Thyroid gland (tissue), 4 donors: ENCODE measurements around the gene UBE2F. TPM values are rescaled to one million over a fixed set of nuclear protein-coding genes. Genes with fewer than 3 reads are reported as not detected.
"Not testable (repeated sequence)": the region's sequence is repeated elsewhere in the genome, so short reads cannot be mapped to it uniquely, and the experiment has no call there.

Experiments used
- DNase-seq, 2 donors: peaks; one replicate each; pipeline ENCODE4 v3.0.0-alpha.2; 2019
- H3K27ac ChIP-seq, 3 donors: fragments of 200-600 bp; sonication (generic); 1 replicate in 2 of 3; 2 replicates in 1 of 3; pipeline ENCODE4 v1.5.1; 2016 to 2019; ENCODE audit warnings: mild to moderate bottlenecking in 1 of 3, moderate library complexity in 1 of 3
- H3K27me3 ChIP-seq: fragments of 200-600 bp; sonication (generic); one replicate; pipeline ENCODE4 v1.5.1; 2019
- H3K36me3 ChIP-seq, 2 donors: fragments of 200-600 bp; sonication (generic); one replicate each; pipeline ENCODE4 v1.5.1; 2016 to 2019
- H3K4me1 ChIP-seq, 2 donors: fragments of 200-600 bp; sonication (generic); one replicate each; pipeline ENCODE4 v1.5.1; 2017 to 2019
- H3K4me3 ChIP-seq, 3 donors: fragments of 200-600 bp; sonication (generic); replicated peaks in 1 of 3; 1 replicate in 2 of 3; 2 replicates in 1 of 3; pipeline ENCODE4 v1.5.1; 2016; ENCODE audit warnings: mild to moderate bottlenecking in 1 of 3
- H3K9me3 ChIP-seq: fragments of 200-600 bp; sonication (generic); one replicate; pipeline ENCODE4 v1.5.1; 2017
- CTCF ChIP-seq, 6 experiments: fragments of 200-600 bp in 3 of 6; fragments of 450-650 bp in 3 of 6; sonication (generic) in 3 of 6; IDR thresholded peaks; one replicate each; pipeline ENCODE4 v1.5.1; 2016 to 2019; ENCODE audit warnings: antibody characterized with exemption in 6 of 6, mild to moderate bottlenecking in 2 of 6, inconsistent platforms in 1 of 6, moderate library complexity in 1 of 6
- POLR2A ChIP-seq, 2 donors: fragments of 450-650 bp; IDR thresholded peaks; one replicate each; pipeline ENCODE4 v1.6.1; 2017; ENCODE audit warnings: antibody characterized with exemption in 2 of 2, mild to moderate bottlenecking in 2 of 2, moderate library complexity in 1 of 2
- WGBS, 2 donors: methylation state at CpG; one replicate each; pipeline ENCODE4 v1.1.5; 2017; 5-methylcytosine and 5-hydroxymethylcytosine counted together
- intact Hi-C: fragments of 100-400 bp; cut with DNase I; formaldehyde crosslinking; loops from one replicate; pipeline ENCODE4 v1.15.1; 2023
- total RNA-seq, 4 donors: library from RNA; depleted of rRNA; stranded (reverse); fragments of >200 nt; gene quantifications; one replicate each; pipeline ENCODE4 v1.2.3, GENCODE V29; 2016

The UBE2F gene
- total RNA-seq, 4 donors from 2014 or later, result 79.8 to 134 (median 122) TPM

- 92 to 93% methylated on average over 7 to 8 of the region's 8 CpGs for WGBS, 2 donors
Observed at GRCh38 chr2:238030422-238031155, 63.8 kb downstream of the UBE2F start.

GRCh38 chr2:238031751-238032150 lies 64.9 kb downstream of the UBE2F start:
- Histone ChIP-seq H3K36me3 (peaks cover 13 to 22% of the 10 kb centered on the region in 2 donors), H3K9me3 (no peaks in the 10 kb centered on the region), H3K27me3 (no peaks in the 10 kb centered on the region), H3K4me3 (no peak overlapping the region), H3K4me1 (peaks cover 7 to 11% of the 10 kb centered on the region in 2 donors), H3K27ac (no peak overlapping the region)
- no peak for DNase-seq
- intact Hi-C loops, result no loop called here
- WGBS, 2 donors, result 94 to 95% methylated on average over 4 of the region's 4 CpGs
- no peak for TF ChIP-seq CTCF (IDR thresholded peaks at IDR 0.05)
- no peak for TF ChIP-seq POLR2A (IDR thresholded peaks at IDR 0.05)

More at GRCh38 chr2:238030422-238031155, 63.8 kb downstream of the UBE2F start:
- Histone ChIP-seq H3K4me1 (peaks cover 19 to 21% of the 10 kb centered on the region in 2 donors), H3K36me3 (peaks cover 13 to 14% of the 10 kb centered on the region in 2 donors), H3K9me3 (no peaks in the 10 kb centered on the region), H3K4me3 (no peak overlapping the region), H3K27me3 (no peaks in the 10 kb centered on the region), H3K27ac (no peak overlapping the region)
- no peak for TF ChIP-seq CTCF (IDR thresholded peaks at IDR 0.05)
- no peak for TF ChIP-seq POLR2A (IDR thresholded peaks at IDR 0.05)
- intact Hi-C loops, result no loop called here
- no peak for DNase-seq

GRCh38 chr2:238032755-238033337 lies 66.0 kb downstream of the UBE2F start:
- Histone ChIP-seq H3K36me3 (peaks cover 16 to 24% of the 10 kb centered on the region in 2 donors), H3K9me3 (no peaks in the 10 kb centered on the region), H3K27me3 (no peaks in the 10 kb centered on the region), H3K27ac (no peak overlapping the region), H3K4me3 (no peak overlapping the region), H3K4me1 (peaks cover 0 to 8% of the 10 kb centered on the region in 2 donors)
- intact Hi-C loops, result no loop called here
- 71 to 73% methylated on average over 4 of the region's 4 CpGs for WGBS, 2 donors
- TF ChIP-seq POLR2A (IDR thresholded peaks at IDR 0.05) (no peak), CTCF (IDR thresholded peaks at IDR 0.05) (no peak)
- no peak for DNase-seq

- DNase-seq, result peak; percentile 25 to 45
- H3K4me3 ChIP-seq, H3K4me1 ChIP-seq, H3K9me3 ChIP-seq, intact Hi-C loops, H3K27me3 ChIP-seq: not testable (repeated sequence)
- WGBS, 2 donors, result 86 to 95% methylated on average over 9 of the region's 9 CpGs
- Histone ChIP-seq H3K27ac (peak overlapping the region in 1 of 3 donors; percentile 50), H3K36me3 (peaks cover 26 to 29% of the 10 kb centered on the region in 2 donors)
Observed at GRCh38 chr2:238033991-238034390, 67.2 kb downstream of the UBE2F start.

GRCh38 chr2:238038203-238038602 lies 71.4 kb downstream of the UBE2F start:
- TF ChIP-seq CTCF (IDR thresholded peaks at IDR 0.05) (no peak), POLR2A (IDR thresholded peaks at IDR 0.05) (no peak)
- Histone ChIP-seq H3K36me3 (peaks cover 31% of the 10 kb centered on the region in 2 donors), H3K4me3 (no peak overlapping the region), H3K27me3 (no peaks in the 10 kb centered on the region), H3K4me1 (peaks cover 0 to 8% of the 10 kb centered on the region in 2 donors), H3K9me3 (no peaks in the 10 kb centered on the region), H3K27ac (no peak overlapping the region)
- WGBS, 2 donors, result 90 to 97% methylated on average over 3 to 8 of the region's 8 CpGs
- intact Hi-C loops, result no loop called here
- DNase-seq, result no peak
